ENCODE measurements around the gene TTC28.

TTC28 gene

DNA sequence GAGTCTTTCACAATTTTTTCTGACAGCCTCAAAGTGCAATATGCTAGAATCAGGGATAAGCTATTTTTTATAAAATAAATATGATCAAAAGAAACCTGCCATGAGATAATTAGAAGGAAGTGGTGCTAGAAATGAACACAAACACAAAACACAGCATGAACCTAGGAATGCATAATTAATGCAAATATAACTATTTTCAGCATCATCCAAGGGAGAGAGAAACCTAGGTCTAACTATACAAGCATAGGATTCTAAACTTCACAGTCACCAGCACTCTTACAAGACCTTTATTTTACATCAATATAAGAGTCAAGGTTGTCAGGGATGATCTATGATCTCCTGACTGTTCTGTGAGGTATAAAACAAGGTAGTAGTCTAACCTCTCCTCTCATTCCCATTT is 29.2 kb downstream of the TTC28 start:
- CTCF ChIA-PET, result interaction anchor here (1.1 kb wide), 1 partner anchor 60 kb away, joined by 3 read pairs; no protein-coding TSS in a partner anchor
- TF ChIP-seq, protein P1, sequence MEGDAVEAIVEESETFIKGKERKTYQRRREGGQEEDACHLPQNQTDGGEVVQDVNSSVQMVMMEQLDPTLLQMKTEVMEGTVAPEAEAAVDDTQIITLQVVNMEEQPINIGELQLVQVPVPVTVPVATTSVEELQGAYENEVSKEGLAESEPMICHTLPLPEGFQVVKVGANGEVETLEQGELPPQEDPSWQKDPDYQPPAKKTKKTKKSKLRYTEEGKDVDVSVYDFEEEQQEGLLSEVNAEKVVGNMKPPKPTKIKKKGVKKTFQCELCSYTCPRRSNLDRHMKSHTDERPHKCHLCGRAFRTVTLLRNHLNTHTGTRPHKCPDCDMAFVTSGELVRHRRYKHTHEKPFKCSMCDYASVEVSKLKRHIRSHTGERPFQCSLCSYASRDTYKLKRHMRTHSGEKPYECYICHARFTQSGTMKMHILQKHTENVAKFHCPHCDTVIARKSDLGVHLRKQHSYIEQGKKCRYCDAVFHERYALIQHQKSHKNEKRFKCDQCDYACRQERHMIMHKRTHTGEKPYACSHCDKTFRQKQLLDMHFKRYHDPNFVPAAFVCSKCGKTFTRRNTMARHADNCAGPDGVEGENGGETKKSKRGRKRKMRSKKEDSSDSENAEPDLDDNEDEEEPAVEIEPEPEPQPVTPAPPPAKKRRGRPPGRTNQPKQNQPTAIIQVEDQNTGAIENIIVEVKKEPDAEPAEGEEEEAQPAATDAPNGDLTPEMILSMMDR (IDR thresholded peaks at IDR 0.05; ENCODE audit: control extremely low read depth, extremely low read depth, low read depth, missing control alignments), result no peak

DNA sequence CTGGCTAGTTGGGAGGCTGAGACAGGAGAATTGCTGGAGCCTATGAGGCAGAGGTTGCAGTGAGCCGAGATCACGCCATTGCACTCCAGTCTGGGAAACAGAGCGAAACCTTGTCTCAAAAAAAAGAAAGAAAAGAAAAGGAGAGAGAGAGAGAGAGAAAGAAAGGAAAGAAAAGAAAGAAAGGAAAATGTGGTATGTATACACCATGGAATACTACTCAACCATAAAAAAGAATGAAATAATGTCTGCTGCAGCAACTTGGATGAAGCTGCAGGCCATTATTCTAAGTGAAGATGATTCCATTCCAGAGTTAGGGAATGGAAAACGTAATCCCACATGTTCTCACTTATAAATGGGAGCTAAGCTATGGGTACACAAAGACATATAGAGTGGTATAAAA is 30.8 kb downstream of the TTC28 start:
- no peak for DNase-seq (ENCODE audit: extremely low spot score)
- CTCF ChIA-PET, result no interaction called here
- TF ChIP-seq, protein P1 (IDR thresholded peaks at IDR 0.05; ENCODE audit: control extremely low read depth, extremely low read depth, low read depth, missing control alignments), result no peak
- POLR2A ChIA-PET, result interaction anchor here (0.6 kb wide), 1 partner anchor 12 kb away, joined by 4 read pairs; no protein-coding TSS in a partner anchor

More for the DNA sequence above, 29.2 kb downstream of the TTC28 start:
- DNase-seq (ENCODE audit: extremely low spot score), result no peak
- POLR2A ChIA-PET, result no interaction called here

DNA sequence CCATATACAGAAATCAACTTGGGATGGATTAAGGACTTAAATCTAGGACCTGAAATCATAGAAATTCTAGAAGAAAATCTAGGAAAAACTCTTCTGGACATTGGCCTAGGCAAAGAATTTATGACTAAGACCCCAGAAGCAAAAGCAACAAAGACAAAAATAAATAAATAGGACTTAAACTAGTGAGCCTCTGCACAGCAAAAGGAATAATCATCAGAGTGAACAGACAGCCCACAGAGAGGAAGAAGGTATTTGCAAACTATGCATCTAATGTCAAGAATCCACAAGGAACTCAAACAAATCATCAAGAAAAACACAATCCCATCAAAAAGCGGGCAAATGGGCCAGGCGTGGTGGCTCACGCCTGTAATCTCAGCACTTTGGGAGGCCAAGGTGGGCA is 32.4 kb downstream of the TTC28 start:
- no peak for DNase-seq (ENCODE audit: extremely low spot score)
- ChIA-PET CTCF (no interaction called here), POLR2A (no interaction called here)
- TF ChIP-seq, protein P1 (IDR thresholded peaks at IDR 0.05; ENCODE audit: control extremely low read depth, extremely low read depth, low read depth, missing control alignments), result no peak

DNA sequence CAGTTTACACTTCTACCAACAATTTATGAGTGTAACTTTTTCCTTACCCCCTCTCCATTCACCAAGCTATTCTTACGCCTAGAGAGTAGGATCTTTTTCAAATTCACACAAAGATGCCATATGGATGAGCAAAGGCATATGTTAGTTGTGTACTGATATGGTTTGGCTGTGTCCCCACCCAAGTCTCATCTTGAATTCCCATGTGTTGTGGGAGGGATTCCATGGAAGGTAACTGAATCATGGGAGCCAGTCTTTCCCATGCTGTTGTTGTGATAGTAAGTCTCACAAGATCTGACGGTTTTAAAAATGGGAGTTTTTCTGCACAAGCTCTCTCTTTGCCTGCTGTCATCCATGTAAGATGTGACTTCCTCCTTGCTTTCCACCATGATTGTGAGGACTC is 40.3 kb downstream of the TTC28 start:
- ChIA-PET POLR2A (no interaction called here), CTCF (no interaction called here)
- no peak for DNase-seq (ENCODE audit: extremely low spot score)
- TF ChIP-seq, protein P1 (IDR thresholded peaks at IDR 0.05; ENCODE audit: control extremely low read depth, extremely low read depth, low read depth, missing control alignments), result no peak

DNA sequence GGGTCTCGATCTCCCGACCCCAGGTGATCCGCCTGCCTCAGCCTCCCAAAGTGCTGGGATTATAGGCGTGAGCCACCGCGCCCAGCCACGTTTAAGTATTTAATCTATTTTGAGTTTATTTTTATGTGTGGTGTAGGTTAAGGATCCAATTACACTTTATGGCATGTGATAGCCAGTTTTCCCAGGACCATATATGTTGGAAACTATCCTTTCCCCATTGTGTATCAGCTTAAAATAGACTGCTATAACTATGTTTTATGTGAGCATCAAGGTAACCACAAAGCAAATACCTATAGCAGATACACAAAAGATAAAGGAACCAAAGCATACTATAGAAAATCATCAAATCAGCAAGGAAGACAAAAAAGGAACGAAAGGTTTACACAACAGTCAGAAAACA is 42.4 kb downstream of the TTC28 start:
- POLR2A ChIA-PET, result interaction anchor here (0.6 kb wide), 1 partner anchor 11 kb away, joined by 4 read pairs; no protein-coding TSS in a partner anchor
- no peak for DNase-seq (ENCODE audit: extremely low spot score)
- CTCF ChIA-PET, result no interaction called here
- TF ChIP-seq, protein P1 (IDR thresholded peaks at IDR 0.05; ENCODE audit: control extremely low read depth, extremely low read depth, low read depth, missing control alignments), result no peak

DNA sequence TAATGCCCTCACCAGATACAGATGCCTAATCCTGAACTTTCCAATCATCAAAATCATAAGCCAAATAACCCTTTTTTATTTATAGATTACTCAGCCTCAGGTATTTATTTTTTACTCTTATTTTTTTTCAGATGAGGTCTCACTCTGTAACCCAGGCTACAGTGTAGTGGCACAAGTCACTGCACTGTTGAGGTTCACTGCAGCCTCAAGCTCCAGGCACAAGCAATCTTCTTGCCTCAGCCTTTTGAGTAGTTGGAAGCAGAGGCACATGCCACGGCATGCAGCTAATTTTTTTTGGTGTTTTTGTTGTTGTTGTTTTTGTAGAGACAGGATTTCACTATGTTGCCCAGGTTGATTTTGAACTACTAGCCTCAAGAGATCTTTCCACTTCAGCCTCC is 49.5 kb downstream of the TTC28 start:
- ChIA-PET POLR2A (no interaction called here), CTCF (interaction anchor here (1.3 kb wide), 1 partner anchor 22 kb away, joined by 3 read pairs; no protein-coding TSS in a partner anchor)
- TF ChIP-seq, protein P1 (IDR thresholded peaks at IDR 0.05; ENCODE audit: control extremely low read depth, extremely low read depth, low read depth, missing control alignments), result no peak
- no peak for DNase-seq (ENCODE audit: extremely low spot score)

All from GM10248 (cell line).